ENCODE data around the gene DPH5.

Gene DPH5

DNA sequence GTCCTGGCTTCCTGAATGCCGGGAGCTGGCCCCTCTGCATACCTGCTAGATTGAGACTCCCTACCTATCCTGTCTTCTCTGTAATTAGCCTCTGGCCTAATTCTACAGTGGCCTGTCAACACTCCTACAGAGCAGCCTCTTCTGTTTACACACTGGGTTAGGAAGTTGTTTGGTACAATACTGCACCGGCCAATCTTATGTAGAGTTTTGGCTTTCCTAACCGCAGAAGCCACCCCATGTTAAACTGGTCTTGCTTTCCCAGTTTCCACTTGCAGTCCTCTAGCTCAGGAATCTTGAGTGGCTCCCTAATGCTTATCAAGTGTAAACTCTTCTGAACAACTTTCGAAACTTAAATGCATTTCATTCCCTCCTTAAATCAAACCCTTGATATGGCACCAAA is 42.8 kb downstream of the DPH5 start:
- Histone ChIP-seq H4K20me1 (ENCODE audit: insufficient read depth, low read length) (no peaks in the 10 kb centered on the region), H3K79me2 (ENCODE audit: low read length) (no peaks in the 10 kb centered on the region), H3K4me1 (ENCODE audit: low read length) (no peaks in the 10 kb centered on the region), H3K9ac (ENCODE audit: low read length) (no peak overlapping the region), H3K9me2 (replicated peaks; ENCODE audit: insufficient read depth, low read length) (no peaks in the 10 kb centered on the region), H2AFZ (ENCODE audit: low read length) (no peak overlapping the region), H3K36me3 (replicated peaks; ENCODE audit: insufficient read depth, low read length) (no peaks in the 10 kb centered on the region), H3F3A (ENCODE audit: insufficient read depth, low read length) (no peaks in the 10 kb centered on the region), H3K27ac (ENCODE audit: low read length) (no peak overlapping the region), H3K27me3 (replicated peaks; ENCODE audit: insufficient read depth, low read length) (no peaks in the 10 kb centered on the region), H3K4me2 (ENCODE audit: low read depth, low read length) (no peak overlapping the region), H3K4me3 (ENCODE audit: low read length) (no peak overlapping the region), H3K9me3 (replicated peaks; ENCODE audit: insufficient read depth, low read length) (no peaks in the 10 kb centered on the region)
- no peak for DNase-seq
- no peak for TF ChIP-seq EZH2phosphoT487 (IDR thresholded peaks at IDR 0.05; ENCODE audit: low read length)
- no peak for TF ChIP-seq EZH2 (optimal IDR thresholded peaks at IDR 0.05; ENCODE audit: low read depth, low read length)

DNA sequence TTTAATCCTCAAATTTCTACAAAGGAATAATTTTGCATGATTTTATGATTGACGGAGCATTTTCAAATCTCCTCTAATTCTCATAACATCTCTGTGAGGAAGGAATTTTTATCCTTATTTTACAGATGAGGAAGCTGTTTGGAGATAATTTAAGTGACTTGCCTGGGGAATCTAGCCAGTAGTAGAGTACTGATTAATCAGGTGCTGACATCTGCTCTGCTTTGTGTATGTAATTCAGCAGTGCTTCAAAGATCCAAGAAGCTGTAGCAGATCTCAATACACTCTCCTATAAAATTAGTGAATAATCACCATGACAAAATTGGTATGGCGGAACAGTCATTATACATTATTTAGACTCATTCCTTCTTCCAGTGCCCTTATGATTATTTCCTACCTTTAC is 46.0 kb downstream of the DPH5 start:
- no peak for TF ChIP-seq EZH2 (optimal IDR thresholded peaks at IDR 0.05; ENCODE audit: low read depth, low read length)
- TF ChIP-seq EZH2phosphoT487 (IDR thresholded peaks at IDR 0.05; ENCODE audit: low read length) = no peak
- TF ChIP-seq CTCF (IDR thresholded peaks at IDR 0.05; ENCODE audit: low read length) = no peak
- H3K27me3 ChIP-seq (replicated peaks; ENCODE audit: insufficient read depth, low read length) = no peaks in the 10 kb centered on the region
- H4K20me1 ChIP-seq (ENCODE audit: insufficient read depth, low read length) = no peaks in the 10 kb centered on the region
- no peaks in the 10 kb centered on the region for H3K79me2 ChIP-seq (ENCODE audit: low read length)
- DNase-seq = no peak
- H3K27ac ChIP-seq (ENCODE audit: low read length) = no peak overlapping the region
- H3F3A ChIP-seq (ENCODE audit: insufficient read depth, low read length) = no peaks in the 10 kb centered on the region
- H3K4me3 ChIP-seq (ENCODE audit: low read length) = no peak overlapping the region
- no peak overlapping the region for H3K4me2 ChIP-seq (ENCODE audit: low read depth, low read length)
- H3K9ac ChIP-seq (ENCODE audit: low read length) = no peak overlapping the region
- H3K9me3 ChIP-seq (replicated peaks; ENCODE audit: insufficient read depth, low read length) = no peaks in the 10 kb centered on the region
- H3K9me2 ChIP-seq (replicated peaks; ENCODE audit: insufficient read depth, low read length) = no peaks in the 10 kb centered on the region
- no peaks in the 10 kb centered on the region for H3K4me1 ChIP-seq (ENCODE audit: low read length)
- no peak overlapping the region for H2AFZ ChIP-seq (ENCODE audit: low read length)
- H3K36me3 ChIP-seq (replicated peaks; ENCODE audit: insufficient read depth, low read length) = no peaks in the 10 kb centered on the region

- Histone ChIP-seq H3K4me3 (ENCODE audit: low read length) (no peak overlapping the region), H3K79me2 (ENCODE audit: low read length) (no peaks in the 10 kb centered on the region), H3K9ac (ENCODE audit: low read length) (no peak overlapping the region), H4K20me1 (ENCODE audit: insufficient read depth, low read length) (no peaks in the 10 kb centered on the region), H3K4me2 (ENCODE audit: low read depth, low read length) (no peak overlapping the region), H3K9me2 (replicated peaks; ENCODE audit: insufficient read depth, low read length) (no peaks in the 10 kb centered on the region), H2AFZ (ENCODE audit: low read length) (no peak overlapping the region), H3F3A (ENCODE audit: insufficient read depth, low read length) (no peaks in the 10 kb centered on the region), H3K4me1 (ENCODE audit: low read length) (no peaks in the 10 kb centered on the region), H3K27ac (ENCODE audit: low read length) (no peak overlapping the region), H3K36me3 (replicated peaks; ENCODE audit: insufficient read depth, low read length) (no peaks in the 10 kb centered on the region), H3K9me3 (replicated peaks; ENCODE audit: insufficient read depth, low read length) (no peaks in the 10 kb centered on the region), H3K27me3 (replicated peaks; ENCODE audit: insufficient read depth, low read length) (no peaks in the 10 kb centered on the region)
- no peak for DNase-seq
- TF ChIP-seq EZH2phosphoT487 (IDR thresholded peaks at IDR 0.05; ENCODE audit: low read length) (no peak), EZH2 (optimal IDR thresholded peaks at IDR 0.05; ENCODE audit: low read depth, low read length) (no peak), CTCF (IDR thresholded peaks at IDR 0.05; ENCODE audit: low read length) (no peak)
Measured at GRCh38 chr1:100976936-100977335, 48.6 kb downstream of the DPH5 start.

DNA sequence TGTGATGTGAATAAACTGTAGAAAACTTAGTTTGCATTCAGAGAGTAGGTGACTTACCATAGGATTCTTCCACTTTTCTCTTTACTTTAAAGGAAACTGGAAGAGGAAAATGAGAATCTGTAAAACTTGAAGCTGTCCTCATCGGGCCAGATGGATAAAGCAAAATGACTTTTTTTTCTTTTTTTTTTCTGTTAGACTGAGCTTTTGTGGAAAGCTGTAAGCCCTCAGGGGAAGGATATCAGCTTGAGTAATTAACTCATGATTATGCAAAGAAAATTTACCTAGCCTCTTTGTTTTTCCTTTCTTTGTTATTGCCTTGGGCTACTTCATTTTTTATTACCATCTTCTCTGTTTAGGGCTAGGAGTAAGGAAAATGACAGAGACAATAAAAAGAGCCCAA is 53.4 kb downstream of the DPH5 start:
- no peak overlapping the region for H3K27ac ChIP-seq (ENCODE audit: low read length)
- no peaks in the 10 kb centered on the region for H3K36me3 ChIP-seq (replicated peaks; ENCODE audit: insufficient read depth, low read length)
- H3K4me3 ChIP-seq (ENCODE audit: low read length) = no peak overlapping the region
- TF ChIP-seq EZH2 (optimal IDR thresholded peaks at IDR 0.05; ENCODE audit: low read depth, low read length) (no peak), CTCF (IDR thresholded peaks at IDR 0.05; ENCODE audit: low read length) (no peak), EZH2phosphoT487 (IDR thresholded peaks at IDR 0.05; ENCODE audit: low read length) (no peak)
- H3K4me2 ChIP-seq (ENCODE audit: low read depth, low read length) = no peak overlapping the region
- H3K9ac ChIP-seq (ENCODE audit: low read length) = no peak overlapping the region
- DNase-seq = no peak
- no peak overlapping the region for H2AFZ ChIP-seq (ENCODE audit: low read length)
- no peaks in the 10 kb centered on the region for H3K9me3 ChIP-seq (replicated peaks; ENCODE audit: insufficient read depth, low read length)
- no peaks in the 10 kb centered on the region for H3F3A ChIP-seq (ENCODE audit: insufficient read depth, low read length)
- no peaks in the 10 kb centered on the region for H3K9me2 ChIP-seq (replicated peaks; ENCODE audit: insufficient read depth, low read length)
- no peaks in the 10 kb centered on the region for H4K20me1 ChIP-seq (ENCODE audit: insufficient read depth, low read length)
- H3K27me3 ChIP-seq (replicated peaks; ENCODE audit: insufficient read depth, low read length) = no peaks in the 10 kb centered on the region
- 0 out of 2 replicates have a peak, but pooled peaks cover 5% of the 10 kb centered on the region for H3K4me1 ChIP-seq (ENCODE audit: low read length)
- H3K79me2 ChIP-seq (ENCODE audit: low read length) = no peaks in the 10 kb centered on the region

Measured in MM.1S (cell line).